HEK293 (cell line): ENCODE data around the gene SHCBP1.

Source experiments
- CTCF ChIA-PET: fragments of 350-600 bp; formaldehyde crosslinking; extraction: SDS; loops from one replicate; lab custom pipeline; 2021; ENCODE audit warnings: antibody characterized with exemption; lab: Yijun Ruan, JAX
- POLR2A ChIA-PET: fragments of 300-600 bp; formaldehyde crosslinking; extraction: SDS; loops from one replicate; lab custom pipeline; 2020; ENCODE audit warnings: antibody characterized with exemption, inconsistent platforms; lab: Yijun Ruan, JAX
- H3K27ac ChIP-seq: fragments of 200-500 bp; sonication (Bioruptor generic); 2 replicates; pipeline ENCODE4 v1.5.1; 2014; ENCODE audit warnings: low read depth, low read length, control low read depth, inconsistent platforms; ENCODE audit errors: extremely low read depth
- H3K36me3 ChIP-seq, 2 experiments: fragments of 200-500 bp in 1 of 2; sonication (Bioruptor generic) in 1 of 2; 1 replicate in 1 of 2; 2 replicates in 1 of 2; pipeline ENCODE4 v1.5.1; 2014 to 2017; ENCODE audit warnings: inconsistent platforms in 2 of 2, low read length in 2 of 2; ENCODE audit not compliant: control insufficient read depth in 2 of 2, insufficient read depth in 1 of 2
- H3K4me1 ChIP-seq: fragments of 200-500 bp; sonication (Bioruptor generic); 2 replicates; pipeline ENCODE4 v1.5.1; 2014; ENCODE audit warnings: mild to moderate bottlenecking, low read length, inconsistent platforms; ENCODE audit not compliant: control insufficient read depth, insufficient read depth
- H3K4me3 ChIP-seq: 2 replicates; pipeline ENCODE4 v1.5.1; 2011; ENCODE audit warnings: low read depth, mild to moderate bottlenecking, control low read depth, low read length, moderate library complexity
- H3K9me3 ChIP-seq: fragments of 200-500 bp; sonication (Bioruptor generic); 2 replicates; pipeline ENCODE4 v1.5.1; 2014; ENCODE audit warnings: low read depth, low read length, inconsistent platforms; ENCODE audit not compliant: control insufficient read depth, insufficient read depth
- ZBTB49 ChIP-seq: fragments of 450-650 bp; formaldehyde crosslinking; IDR thresholded peaks from 2 replicates; pipeline ENCODE4 v1.5.1; 2016; ENCODE audit warnings: missing biosample characterization, missing genetic modification characterization, low read depth
- ZNF133 ChIP-seq: fragments of 450-650 bp; formaldehyde crosslinking; IDR thresholded peaks from 2 replicates; pipeline ENCODE4 v1.5.1; 2016; ENCODE audit warnings: missing biosample characterization, missing genetic modification characterization
- ZNF23 ChIP-seq: fragments of 450-650 bp; formaldehyde crosslinking; IDR thresholded peaks from 2 replicates; pipeline ENCODE4 v1.5.1; 2016; ENCODE audit warnings: missing biosample characterization, missing genetic modification characterization, borderline replicate concordance
- ZNF558 ChIP-seq: fragments of 450-650 bp; formaldehyde crosslinking; IDR thresholded peaks from 2 replicates; pipeline ENCODE4 v1.5.1; 2016; ENCODE audit warnings: missing biosample characterization, missing genetic modification characterization
- ZNF76 ChIP-seq: fragments of 450-650 bp; formaldehyde crosslinking; IDR thresholded peaks from 2 replicates; pipeline ENCODE4; 2016; ENCODE audit warnings: low read depth, missing biosample characterization, missing genetic modification characterization, borderline replicate concordance
- ZXDB ChIP-seq: fragments of 450-650 bp; formaldehyde crosslinking; IDR thresholded peaks from 2 replicates; pipeline ENCODE4 v1.5.1; 2016; ENCODE audit warnings: missing biosample characterization, missing genetic modification characterization
- TF ChIP-seq, protein P1 (sequence below): fragments of 450-650 bp; formaldehyde crosslinking; IDR thresholded peaks from 2 replicates; pipeline ENCODE4 v1.5.1; 2016; ENCODE audit warnings: missing biosample characterization, missing genetic modification characterization, borderline replicate concordance
- TF ChIP-seq, protein P2 (sequence below): fragments of 450-650 bp; formaldehyde crosslinking; IDR thresholded peaks from 2 replicates; pipeline ENCODE4 v1.5.1; 2016; ENCODE audit warnings: missing biosample characterization, missing genetic modification characterization
- TF ChIP-seq, protein P3 (sequence below): fragments of 450-650 bp; formaldehyde crosslinking; IDR thresholded peaks from 2 replicates; pipeline ENCODE4 v1.5.1; 2016; ENCODE audit warnings: missing biosample characterization, missing genetic modification characterization

The SHCBP1 gene

DNA sequence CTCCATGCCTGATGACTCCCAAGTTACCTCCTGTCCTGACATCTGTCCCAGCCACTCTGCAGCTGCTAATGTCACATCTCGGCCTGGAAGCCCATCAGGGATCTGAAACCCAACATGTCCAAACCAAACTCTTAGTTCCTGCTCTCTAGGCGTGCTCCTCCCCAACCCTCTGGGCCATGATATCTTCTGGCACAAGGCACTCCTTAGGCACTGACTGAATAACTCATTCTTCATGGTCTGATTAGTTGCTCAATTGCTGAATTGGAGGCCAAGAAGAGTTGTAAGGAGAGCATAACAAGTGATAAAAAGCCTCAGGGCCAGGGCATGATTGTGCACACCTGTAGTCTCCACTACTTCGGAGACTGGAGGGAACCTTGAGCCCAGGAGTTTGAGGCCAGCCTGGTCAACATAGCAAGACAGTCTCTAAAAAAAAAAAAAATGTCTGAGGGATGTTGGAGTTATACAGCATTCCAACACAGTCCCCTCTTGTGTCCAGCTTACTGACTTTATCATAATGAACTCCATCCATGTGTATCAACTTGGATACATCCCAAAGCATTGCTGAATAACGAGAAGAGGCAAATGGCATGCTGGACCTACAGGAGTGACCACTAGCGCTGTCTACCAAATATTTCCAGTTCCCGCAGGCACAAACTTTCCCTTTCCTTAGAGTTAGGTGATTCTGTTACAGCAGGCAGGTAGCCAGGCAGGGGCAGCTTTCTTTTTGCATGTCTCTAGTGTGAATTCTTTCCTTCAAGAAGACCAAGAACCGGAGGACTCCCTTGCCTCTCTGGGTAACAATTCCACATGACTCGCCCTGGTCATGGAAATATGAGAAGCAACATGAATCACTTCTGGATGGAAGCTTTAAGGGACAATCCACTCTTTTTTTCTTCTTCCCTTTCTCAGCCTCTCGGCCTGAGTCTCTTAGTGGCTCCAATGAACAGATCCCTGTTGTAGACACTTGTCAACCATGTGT, 18.1 kb upstream of the SHCBP1 start:
- no peaks in the 10 kb centered on the region for H3K9me3 ChIP-seq
- ChIA-PET POLR2A (no interaction called here), CTCF (interaction anchor here (1.5 kb wide), 1 partner anchor 10 kb away, joined by 6 read pairs; no protein-coding TSS in a partner anchor)
- no peak overlapping the region for H3K27ac ChIP-seq
- TF ChIP-seq, protein P1, sequence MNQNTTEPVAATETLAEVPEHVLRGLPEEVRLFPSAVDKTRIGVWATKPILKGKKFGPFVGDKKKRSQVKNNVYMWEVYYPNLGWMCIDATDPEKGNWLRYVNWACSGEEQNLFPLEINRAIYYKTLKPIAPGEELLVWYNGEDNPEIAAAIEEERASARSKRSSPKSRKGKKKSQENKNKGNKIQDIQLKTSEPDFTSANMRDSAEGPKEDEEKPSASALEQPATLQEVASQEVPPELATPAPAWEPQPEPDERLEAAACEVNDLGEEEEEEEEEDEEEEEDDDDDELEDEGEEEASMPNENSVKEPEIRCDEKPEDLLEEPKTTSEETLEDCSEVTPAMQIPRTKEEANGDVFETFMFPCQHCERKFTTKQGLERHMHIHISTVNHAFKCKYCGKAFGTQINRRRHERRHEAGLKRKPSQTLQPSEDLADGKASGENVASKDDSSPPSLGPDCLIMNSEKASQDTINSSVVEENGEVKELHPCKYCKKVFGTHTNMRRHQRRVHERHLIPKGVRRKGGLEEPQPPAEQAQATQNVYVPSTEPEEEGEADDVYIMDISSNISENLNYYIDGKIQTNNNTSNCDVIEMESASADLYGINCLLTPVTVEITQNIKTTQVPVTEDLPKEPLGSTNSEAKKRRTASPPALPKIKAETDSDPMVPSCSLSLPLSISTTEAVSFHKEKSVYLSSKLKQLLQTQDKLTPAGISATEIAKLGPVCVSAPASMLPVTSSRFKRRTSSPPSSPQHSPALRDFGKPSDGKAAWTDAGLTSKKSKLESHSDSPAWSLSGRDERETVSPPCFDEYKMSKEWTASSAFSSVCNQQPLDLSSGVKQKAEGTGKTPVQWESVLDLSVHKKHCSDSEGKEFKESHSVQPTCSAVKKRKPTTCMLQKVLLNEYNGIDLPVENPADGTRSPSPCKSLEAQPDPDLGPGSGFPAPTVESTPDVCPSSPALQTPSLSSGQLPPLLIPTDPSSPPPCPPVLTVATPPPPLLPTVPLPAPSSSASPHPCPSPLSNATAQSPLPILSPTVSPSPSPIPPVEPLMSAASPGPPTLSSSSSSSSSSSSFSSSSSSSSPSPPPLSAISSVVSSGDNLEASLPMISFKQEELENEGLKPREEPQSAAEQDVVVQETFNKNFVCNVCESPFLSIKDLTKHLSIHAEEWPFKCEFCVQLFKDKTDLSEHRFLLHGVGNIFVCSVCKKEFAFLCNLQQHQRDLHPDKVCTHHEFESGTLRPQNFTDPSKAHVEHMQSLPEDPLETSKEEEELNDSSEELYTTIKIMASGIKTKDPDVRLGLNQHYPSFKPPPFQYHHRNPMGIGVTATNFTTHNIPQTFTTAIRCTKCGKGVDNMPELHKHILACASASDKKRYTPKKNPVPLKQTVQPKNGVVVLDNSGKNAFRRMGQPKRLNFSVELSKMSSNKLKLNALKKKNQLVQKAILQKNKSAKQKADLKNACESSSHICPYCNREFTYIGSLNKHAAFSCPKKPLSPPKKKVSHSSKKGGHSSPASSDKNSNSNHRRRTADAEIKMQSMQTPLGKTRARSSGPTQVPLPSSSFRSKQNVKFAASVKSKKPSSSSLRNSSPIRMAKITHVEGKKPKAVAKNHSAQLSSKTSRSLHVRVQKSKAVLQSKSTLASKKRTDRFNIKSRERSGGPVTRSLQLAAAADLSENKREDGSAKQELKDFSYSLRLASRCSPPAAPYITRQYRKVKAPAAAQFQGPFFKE (tag by site-specific recombination), result no peak
- TF ChIP-seq, protein P2, sequence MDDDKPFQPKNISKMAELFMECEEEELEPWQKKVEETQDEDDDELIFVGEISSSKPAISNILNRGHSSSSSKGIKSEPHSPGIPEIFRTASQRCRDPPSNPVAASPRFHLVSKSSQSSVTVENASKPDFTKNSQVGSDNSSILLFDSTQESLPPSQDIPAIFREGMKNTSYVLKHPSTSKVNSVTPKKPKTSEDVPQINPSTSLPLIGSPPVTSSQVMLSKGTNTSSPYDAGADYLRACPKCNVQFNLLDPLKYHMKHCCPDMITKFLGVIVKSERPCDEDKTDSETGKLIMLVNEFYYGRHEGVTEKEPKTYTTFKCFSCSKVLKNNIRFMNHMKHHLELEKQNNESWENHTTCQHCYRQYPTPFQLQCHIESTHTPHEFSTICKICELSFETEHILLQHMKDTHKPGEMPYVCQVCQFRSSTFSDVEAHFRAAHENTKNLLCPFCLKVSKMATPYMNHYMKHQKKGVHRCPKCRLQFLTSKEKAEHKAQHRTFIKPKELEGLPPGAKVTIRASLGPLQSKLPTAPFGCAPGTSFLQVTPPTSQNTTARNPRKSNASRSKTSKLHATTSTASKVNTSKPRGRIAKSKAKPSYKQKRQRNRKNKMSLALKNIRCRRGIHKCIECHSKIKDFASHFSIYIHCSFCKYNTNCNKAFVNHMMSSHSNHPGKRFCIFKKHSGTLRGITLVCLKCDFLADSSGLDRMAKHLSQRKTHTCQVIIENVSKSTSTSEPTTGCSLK (tag by site-specific recombination), result no peak
- TF ChIP-seq ZNF558 (tag by site-specific recombination), result no peak
- H3K4me3 ChIP-seq, result no peak overlapping the region
- no peaks in the 10 kb centered on the region for H3K36me3 ChIP-seq
- H3K4me1 ChIP-seq, result no peaks in the 10 kb centered on the region

- H3K4me3 ChIP-seq, result no peak overlapping the region
- H3K36me3 ChIP-seq, result no peaks in the 10 kb centered on the region
- CTCF ChIA-PET, result no interaction called here
- H3K27ac ChIP-seq, result no peak overlapping the region
- TF ChIP-seq ZNF133 (tag by site-specific recombination), result no peak
- TF ChIP-seq ZBTB49 (tag by site-specific recombination), result no peak
- TF ChIP-seq ZXDB (tag by site-specific recombination), result no peak
- no peak for TF ChIP-seq ZNF23 (tag by site-specific recombination)
- TF ChIP-seq ZNF76 (tag by site-specific recombination), result no peak
- TF ChIP-seq, protein P3, sequence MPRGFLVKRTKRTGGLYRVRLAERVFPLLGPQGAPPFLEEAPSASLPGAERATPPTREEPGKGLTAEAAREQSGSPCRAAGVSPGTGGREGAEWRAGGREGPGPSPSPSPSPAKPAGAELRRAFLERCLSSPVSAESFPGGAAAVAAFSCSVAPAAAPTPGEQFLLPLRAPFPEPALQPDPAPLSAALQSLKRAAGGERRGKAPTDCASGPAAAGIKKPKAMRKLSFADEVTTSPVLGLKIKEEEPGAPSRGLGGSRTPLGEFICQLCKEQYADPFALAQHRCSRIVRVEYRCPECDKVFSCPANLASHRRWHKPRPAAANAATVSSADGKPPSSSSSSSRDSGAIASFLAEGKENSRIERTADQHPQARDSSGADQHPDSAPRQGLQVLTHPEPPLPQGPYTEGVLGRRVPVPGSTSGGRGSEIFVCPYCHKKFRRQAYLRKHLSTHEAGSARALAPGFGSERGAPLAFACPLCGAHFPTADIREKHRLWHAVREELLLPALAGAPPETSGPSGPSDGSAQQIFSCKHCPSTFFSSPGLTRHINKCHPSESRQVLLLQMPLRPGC, result no peak
- H3K9me3 ChIP-seq, result no peaks in the 10 kb centered on the region
- POLR2A ChIA-PET, result interaction anchor here (1.0 kb wide), 1 partner anchor 12 kb away, joined by 3 read pairs; the partner anchor contains the start of gene SHCBP1
- no peaks in the 10 kb centered on the region; the same call in 1 of the 2 replicates for H3K4me1 ChIP-seq
These were observed 11.9 kb upstream of the SHCBP1 start for GRCh38 chr16:46632778-46633733.
